DOHH2 (cell line): Measurements from ENCODE around the gene CYBRD1.
"Not testable (repeated sequence)": the region's sequence is repeated elsewhere in the genome, so short reads cannot be mapped to it uniquely, and the experiment has no call there.

ENCODE experiments used
- H3F3A ChIP-seq: fragments of 200-600 bp; sonication (generic), shearing (Covaris generic); 2 replicates; pipeline ENCODE4 v1.6.0; 2016; ENCODE audit warnings: antibody characterized with exemption, mild to moderate bottlenecking; ENCODE audit not compliant: control insufficient read depth, insufficient read depth
- H3K27ac ChIP-seq: fragments of 200-600 bp; sonication (generic); 2 replicates; pipeline ENCODE4 v1.5.1; 2014; ENCODE audit warnings: low read depth, mild to moderate bottlenecking, low read length, moderate library complexity
- H3K27me3 ChIP-seq: fragments of 200-600 bp; sonication (generic); 2 replicates; pipeline ENCODE4 v1.6.1; 2014; ENCODE audit warnings: mild to moderate bottlenecking, low read length, mixed read lengths; ENCODE audit not compliant: control insufficient read depth
- H3K36me3 ChIP-seq: fragments of 200-600 bp; sonication (generic); 2 replicates; pipeline ENCODE4 v1.6.1; 2014; ENCODE audit warnings: mild to moderate bottlenecking, low read length, moderate library complexity, mixed read lengths; ENCODE audit not compliant: control insufficient read depth
- H3K4me1 ChIP-seq: fragments of 200-600 bp; sonication (generic); 2 replicates; pipeline ENCODE4 v1.6.1; 2014; ENCODE audit warnings: mild to moderate bottlenecking, low read length, mixed read lengths; ENCODE audit not compliant: control insufficient read depth
- H3K4me2 ChIP-seq: fragments of 200-600 bp; sonication (generic); 2 replicates; pipeline ENCODE4 v1.6.0; 2014; ENCODE audit warnings: mild to moderate bottlenecking, low read length, moderate library complexity
- H3K4me3 ChIP-seq: fragments of 200-600 bp; sonication (generic); 2 replicates; pipeline ENCODE4 v1.5.1; 2014; ENCODE audit warnings: mild to moderate bottlenecking, low read length, mixed read lengths
- H3K79me2 ChIP-seq: fragments of 200-600 bp; sonication (generic); 2 replicates; pipeline ENCODE4 v1.6.1; 2014; ENCODE audit warnings: mild to moderate bottlenecking, low read length, mixed read lengths; ENCODE audit not compliant: control insufficient read depth
- H3K9me2 ChIP-seq: fragments of 200-600 bp; sonication (generic); replicated peaks from 2 replicates; pipeline ENCODE4 v1.6.1; 2014; ENCODE audit warnings: mild to moderate bottlenecking, low read length, mixed read lengths; ENCODE audit not compliant: control insufficient read depth
- H3K9me3 ChIP-seq: fragments of 200-600 bp; sonication (generic); 2 replicates; pipeline ENCODE4 v1.6.1; 2014; ENCODE audit warnings: antibody characterized with exemption, low read length, mixed read lengths; ENCODE audit not compliant: control insufficient read depth, insufficient read depth
- H4K20me1 ChIP-seq: fragments of 200-600 bp; sonication (generic); 2 replicates; pipeline ENCODE4 v1.6.0; 2014; ENCODE audit warnings: low read depth, mild to moderate bottlenecking, antibody characterized with exemption, low read length, moderate library complexity; ENCODE audit not compliant: control insufficient read depth, insufficient read depth
- EZH2phosphoT487 ChIP-seq: fragments of 200-600 bp; sonication (generic); IDR thresholded peaks from 2 replicates; pipeline ENCODE4 v1.6.1; 2017; ENCODE audit warnings: borderline replicate concordance, mild to moderate bottlenecking, antibody characterized with exemption, low read length, moderate library complexity, mixed read lengths
- TF ChIP-seq, protein P1 (sequence below): fragments of 200-600 bp; sonication (generic); IDR thresholded peaks from one replicate; pipeline ENCODE4 v1.5.1; 2014; ENCODE audit warnings: antibody characterized with exemption, mild to moderate bottlenecking, low read depth, low read length; ENCODE audit not compliant: poor library complexity, severe bottlenecking

The CYBRD1 gene

DNA sequence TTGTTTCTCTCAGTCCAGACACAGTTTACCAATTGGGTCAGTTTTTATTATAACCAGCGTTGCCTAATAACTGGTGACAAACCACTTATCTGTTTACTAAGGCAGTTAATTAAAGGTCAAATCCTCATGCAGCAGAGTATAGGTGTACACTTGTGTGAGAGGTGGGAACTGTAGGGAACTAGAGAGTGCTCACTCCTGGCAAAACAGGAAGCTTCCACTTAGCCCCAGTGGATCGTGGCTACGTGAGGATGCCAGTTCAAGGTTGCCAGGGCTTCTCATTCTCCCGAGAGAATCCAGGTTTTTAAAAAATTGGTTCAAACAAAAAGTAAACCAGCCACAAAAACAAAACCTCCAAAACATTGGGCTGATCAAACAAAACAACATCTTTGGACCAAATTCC, 8.1 kb downstream of the CYBRD1 start:
- TF ChIP-seq EZH2phosphoT487: no peak
- TF ChIP-seq, protein P1, sequence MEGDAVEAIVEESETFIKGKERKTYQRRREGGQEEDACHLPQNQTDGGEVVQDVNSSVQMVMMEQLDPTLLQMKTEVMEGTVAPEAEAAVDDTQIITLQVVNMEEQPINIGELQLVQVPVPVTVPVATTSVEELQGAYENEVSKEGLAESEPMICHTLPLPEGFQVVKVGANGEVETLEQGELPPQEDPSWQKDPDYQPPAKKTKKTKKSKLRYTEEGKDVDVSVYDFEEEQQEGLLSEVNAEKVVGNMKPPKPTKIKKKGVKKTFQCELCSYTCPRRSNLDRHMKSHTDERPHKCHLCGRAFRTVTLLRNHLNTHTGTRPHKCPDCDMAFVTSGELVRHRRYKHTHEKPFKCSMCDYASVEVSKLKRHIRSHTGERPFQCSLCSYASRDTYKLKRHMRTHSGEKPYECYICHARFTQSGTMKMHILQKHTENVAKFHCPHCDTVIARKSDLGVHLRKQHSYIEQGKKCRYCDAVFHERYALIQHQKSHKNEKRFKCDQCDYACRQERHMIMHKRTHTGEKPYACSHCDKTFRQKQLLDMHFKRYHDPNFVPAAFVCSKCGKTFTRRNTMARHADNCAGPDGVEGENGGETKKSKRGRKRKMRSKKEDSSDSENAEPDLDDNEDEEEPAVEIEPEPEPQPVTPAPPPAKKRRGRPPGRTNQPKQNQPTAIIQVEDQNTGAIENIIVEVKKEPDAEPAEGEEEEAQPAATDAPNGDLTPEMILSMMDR: no peak

DNA sequence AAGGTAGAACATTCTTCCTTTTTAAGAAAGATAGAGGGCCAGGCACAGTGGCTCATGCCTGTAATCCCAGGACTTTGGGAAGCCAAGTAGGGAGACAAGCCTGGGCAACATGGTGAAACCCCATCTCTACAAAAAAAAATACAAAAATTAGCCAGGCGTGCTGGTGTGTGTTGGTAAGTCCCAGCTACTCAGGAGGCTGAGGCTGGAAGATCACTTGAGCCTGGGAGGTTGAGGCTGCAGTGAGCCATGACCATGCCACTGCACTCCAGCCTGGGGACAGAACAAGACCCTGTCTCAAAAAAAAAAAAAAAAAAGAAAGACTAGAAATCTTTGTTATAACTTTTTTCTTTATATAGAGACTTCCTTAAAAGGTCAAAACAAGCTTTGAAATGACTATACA, 8.6 kb downstream of the CYBRD1 start:
- H3K9me3 ChIP-seq, H4K20me1 ChIP-seq, H3K27ac ChIP-seq, H3K9me2 ChIP-seq, H3K36me3 ChIP-seq, H3K4me3 ChIP-seq, H3F3A ChIP-seq, H3K4me1 ChIP-seq, H3K4me2 ChIP-seq, H3K79me2 ChIP-seq: not testable (repeated sequence)
- peaks cover 26% of the 10 kb centered on the region for H3K27me3 ChIP-seq

More for the DNA sequence above, 8.1 kb downstream of the CYBRD1 start:
- no peak overlapping the region for H3K4me2 ChIP-seq
- no peaks in the 10 kb centered on the region for H3K36me3 ChIP-seq
- peaks cover 26% of the 10 kb centered on the region for H3K27me3 ChIP-seq
- no peak overlapping the region for H3K4me3 ChIP-seq
- no peak overlapping the region for H3K27ac ChIP-seq
- H3F3A ChIP-seq: no peaks in the 10 kb centered on the region
- peaks cover 4% of the 10 kb centered on the region; the same call in 1 of the 2 replicates for H3K9me3 ChIP-seq
- no peaks in the 10 kb centered on the region for H4K20me1 ChIP-seq
- no peaks in the 10 kb centered on the region for H3K4me1 ChIP-seq
- H3K79me2 ChIP-seq: no peaks in the 10 kb centered on the region
- no peaks in the 10 kb centered on the region for H3K9me2 ChIP-seq

DNA sequence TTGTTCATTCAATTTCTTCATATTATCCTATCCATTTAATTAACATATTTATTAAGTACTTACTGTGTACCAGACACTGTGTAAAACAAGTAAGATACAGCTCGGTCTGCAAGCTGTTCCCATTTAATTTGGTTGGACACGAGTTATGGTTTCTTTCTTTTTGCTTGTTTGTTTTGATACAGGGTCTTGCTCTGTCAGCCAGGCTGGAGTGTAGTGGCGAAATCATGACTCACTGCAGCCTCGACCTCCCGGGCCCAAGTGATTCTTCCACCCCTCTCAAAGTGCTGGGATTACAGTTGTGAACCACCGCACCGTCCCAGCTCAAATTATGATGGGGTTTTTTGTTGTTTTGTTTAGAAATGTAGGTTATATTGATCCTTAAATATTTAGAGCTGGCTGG, 9.0 kb downstream of the CYBRD1 start:
- no peaks in the 10 kb centered on the region for H3K79me2 ChIP-seq
- no peak overlapping the region for H3K4me3 ChIP-seq
- H3K27ac ChIP-seq: no peak overlapping the region
- no peak for TF ChIP-seq EZH2phosphoT487
- TF ChIP-seq, protein P1: no peak
- no peaks in the 10 kb centered on the region for H3K36me3 ChIP-seq
- no peaks in the 10 kb centered on the region for H4K20me1 ChIP-seq
- H3K4me2 ChIP-seq: no peak overlapping the region
- no peaks in the 10 kb centered on the region for H3K9me2 ChIP-seq
- no peaks in the 10 kb centered on the region for H3F3A ChIP-seq
- peaks cover 26% of the 10 kb centered on the region for H3K27me3 ChIP-seq
- no peaks in the 10 kb centered on the region for H3K4me1 ChIP-seq
- peaks cover 4% of the 10 kb centered on the region; the same call in 1 of the 2 replicates for H3K9me3 ChIP-seq

DNA sequence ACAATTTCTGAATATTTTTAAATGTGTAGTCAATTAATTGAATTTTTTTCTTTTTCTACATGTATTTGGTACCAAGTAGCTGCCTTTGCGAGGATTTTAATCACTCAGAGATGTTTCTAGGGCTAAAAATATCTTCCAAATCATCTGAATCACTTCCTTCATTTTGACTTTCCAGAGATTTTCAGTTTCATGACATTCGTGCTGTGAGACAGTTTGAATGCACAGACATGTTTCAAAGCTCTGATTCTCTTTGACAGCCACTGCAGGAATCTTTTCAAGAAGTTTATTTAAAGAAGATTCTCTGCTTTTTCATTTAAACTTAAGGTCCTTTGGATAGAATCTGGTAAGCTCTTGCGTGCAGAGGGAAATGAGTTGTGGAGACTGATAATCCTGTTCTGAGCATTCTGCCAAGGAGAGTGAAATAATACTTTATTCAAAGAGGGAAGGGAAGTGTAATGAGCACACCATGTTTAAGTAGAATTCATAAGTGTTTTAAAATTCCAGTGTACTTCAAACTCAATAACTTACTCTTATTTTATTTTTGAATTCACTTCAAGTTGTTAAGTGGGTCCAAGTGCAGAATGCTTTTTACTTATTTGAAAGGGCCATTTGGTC, 9.7 kb downstream of the CYBRD1 start:
- no peak overlapping the region for H3K4me3 ChIP-seq
- TF ChIP-seq, protein P1: no peak
- TF ChIP-seq EZH2phosphoT487: no peak

More for the DNA sequence above, 9.7 kb downstream of the CYBRD1 start:
- Histone ChIP-seq H3K79me2 (no peaks in the 10 kb centered on the region), H4K20me1 (no peaks in the 10 kb centered on the region), H3K9me3 (peaks cover 4% of the 10 kb centered on the region; the same call in 1 of the 2 replicates), H3K9me2 (no peaks in the 10 kb centered on the region), H3K4me2 (no peak overlapping the region), H3K36me3 (no peaks in the 10 kb centered on the region), H3K4me1 (no peaks in the 10 kb centered on the region), H3K27ac (no peak overlapping the region), H3F3A (no peaks in the 10 kb centered on the region), H3K27me3 (peaks cover 20% of the 10 kb centered on the region)
